Tibial nerve (tissue), 3 donors: ENCODE measurements around the gene TDRD9.

Source experiments
- CTCF ChIP-seq, 5 experiments: fragments of 200-600 bp in 3 of 5; fragments of 450-650 bp in 2 of 5; sonication (generic) in 3 of 5; IDR thresholded peaks; one replicate each; pipeline ENCODE4 v1.5.1; 2016 to 2019; ENCODE audit warnings: antibody characterized with exemption in 5 of 5, mild to moderate bottlenecking in 3 of 5, moderate library complexity in 2 of 5
- POLR2A ChIP-seq, 2 donors: fragments of 450-650 bp; IDR thresholded peaks; one replicate each; pipeline ENCODE4 v1.6.1; 2017; ENCODE audit warnings: antibody characterized with exemption in 2 of 2, mild to moderate bottlenecking in 2 of 2, moderate library complexity in 2 of 2

DNA sequence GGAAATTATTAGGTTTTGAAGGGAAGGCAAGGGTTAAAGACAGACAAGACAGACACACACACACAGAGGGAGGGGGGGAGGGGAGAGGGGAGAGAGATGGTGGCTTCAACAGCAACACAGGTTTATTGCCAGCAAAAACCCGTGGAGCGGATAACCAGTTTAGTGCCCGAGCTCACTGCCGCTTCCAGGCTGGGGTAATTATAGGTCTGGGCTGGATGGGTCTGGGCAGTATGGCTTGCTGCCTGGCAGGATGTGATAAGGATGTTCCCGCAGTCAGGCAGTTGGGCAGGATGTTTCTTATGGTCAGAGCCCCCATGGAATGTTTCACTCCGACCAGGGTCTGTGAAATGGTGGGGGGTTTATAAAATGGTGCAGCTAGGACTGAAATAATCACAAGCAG lies 4.4 kb upstream of the TDRD9 start:
- no peak for TF ChIP-seq CTCF (IDR thresholded peaks at IDR 0.05)
- TF ChIP-seq POLR2A (IDR thresholded peaks at IDR 0.05): no peak
